Tibial nerve (tissue), 4 donors: ENCODE results near the gene FAM240B.

Source experiments
- EP300 ChIP-seq, 2 donors: sonication (generic); formaldehyde crosslinking; IDR thresholded peaks; one replicate each; pipeline ENCODE4 v1.6.1; 2017; ENCODE audit warnings: antibody characterized with exemption in 2 of 2, mild to moderate bottlenecking in 1 of 2
- POLR2A ChIP-seq, 2 donors: fragments of 450-650 bp; IDR thresholded peaks; one replicate each; pipeline ENCODE4 v1.6.1; 2017; ENCODE audit warnings: antibody characterized with exemption in 2 of 2, mild to moderate bottlenecking in 2 of 2, moderate library complexity in 2 of 2
- TF ChIP-seq, protein P1 (sequence below), 5 experiments: fragments of 200-600 bp in 3 of 5; fragments of 450-650 bp in 2 of 5; sonication (generic) in 3 of 5; IDR thresholded peaks; one replicate each; pipeline ENCODE4 v1.5.1; 2016 to 2019; ENCODE audit warnings: antibody characterized with exemption in 5 of 5, mild to moderate bottlenecking in 3 of 5, moderate library complexity in 2 of 5

- TF ChIP-seq, protein P1, sequence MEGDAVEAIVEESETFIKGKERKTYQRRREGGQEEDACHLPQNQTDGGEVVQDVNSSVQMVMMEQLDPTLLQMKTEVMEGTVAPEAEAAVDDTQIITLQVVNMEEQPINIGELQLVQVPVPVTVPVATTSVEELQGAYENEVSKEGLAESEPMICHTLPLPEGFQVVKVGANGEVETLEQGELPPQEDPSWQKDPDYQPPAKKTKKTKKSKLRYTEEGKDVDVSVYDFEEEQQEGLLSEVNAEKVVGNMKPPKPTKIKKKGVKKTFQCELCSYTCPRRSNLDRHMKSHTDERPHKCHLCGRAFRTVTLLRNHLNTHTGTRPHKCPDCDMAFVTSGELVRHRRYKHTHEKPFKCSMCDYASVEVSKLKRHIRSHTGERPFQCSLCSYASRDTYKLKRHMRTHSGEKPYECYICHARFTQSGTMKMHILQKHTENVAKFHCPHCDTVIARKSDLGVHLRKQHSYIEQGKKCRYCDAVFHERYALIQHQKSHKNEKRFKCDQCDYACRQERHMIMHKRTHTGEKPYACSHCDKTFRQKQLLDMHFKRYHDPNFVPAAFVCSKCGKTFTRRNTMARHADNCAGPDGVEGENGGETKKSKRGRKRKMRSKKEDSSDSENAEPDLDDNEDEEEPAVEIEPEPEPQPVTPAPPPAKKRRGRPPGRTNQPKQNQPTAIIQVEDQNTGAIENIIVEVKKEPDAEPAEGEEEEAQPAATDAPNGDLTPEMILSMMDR (IDR thresholded peaks at IDR 0.05): no peak
- TF ChIP-seq POLR2A (IDR thresholded peaks at IDR 0.05): no peak
- TF ChIP-seq EP300 (IDR thresholded peaks at IDR 0.05): no peak
These were observed 45.2 kb upstream of the FAM240B start for GRCh38 chr9:38765101-38765500.
